Right lung (tissue), 5 donors: ENCODE data around the gene UTS2B. TPM values are rescaled to one million over a fixed set of nuclear protein-coding genes. Genes with fewer than 3 reads are reported as not detected.
"Not testable (repeated sequence)": the region's sequence is repeated elsewhere in the genome, so short reads cannot be mapped to it uniquely, and the experiment has no call there.

Experiments
- DNase-seq, 2 donors: peaks; one replicate each; pipeline ENCODE4 v3.0.0-alpha.2; 2013
- polyA plus RNA-seq, 5 donors: library from polyadenylated mRNA; unstranded; fragments of 120-200 nt; gene quantifications; one replicate each; pipeline versions ENCODE4 v1.2.1 to v1.2.3, GENCODE V29; 2013; ENCODE audit warnings: inconsistent platforms in 1 of 5, low replicate concordance in 1 of 5; ENCODE audit not compliant: insufficient read length in 5 of 5, insufficient read depth in 1 of 5

The UTS2B gene
- polyA plus RNA-seq, 5 donors, result 0.34 to 1.7 (median 1.0) TPM

DNA sequence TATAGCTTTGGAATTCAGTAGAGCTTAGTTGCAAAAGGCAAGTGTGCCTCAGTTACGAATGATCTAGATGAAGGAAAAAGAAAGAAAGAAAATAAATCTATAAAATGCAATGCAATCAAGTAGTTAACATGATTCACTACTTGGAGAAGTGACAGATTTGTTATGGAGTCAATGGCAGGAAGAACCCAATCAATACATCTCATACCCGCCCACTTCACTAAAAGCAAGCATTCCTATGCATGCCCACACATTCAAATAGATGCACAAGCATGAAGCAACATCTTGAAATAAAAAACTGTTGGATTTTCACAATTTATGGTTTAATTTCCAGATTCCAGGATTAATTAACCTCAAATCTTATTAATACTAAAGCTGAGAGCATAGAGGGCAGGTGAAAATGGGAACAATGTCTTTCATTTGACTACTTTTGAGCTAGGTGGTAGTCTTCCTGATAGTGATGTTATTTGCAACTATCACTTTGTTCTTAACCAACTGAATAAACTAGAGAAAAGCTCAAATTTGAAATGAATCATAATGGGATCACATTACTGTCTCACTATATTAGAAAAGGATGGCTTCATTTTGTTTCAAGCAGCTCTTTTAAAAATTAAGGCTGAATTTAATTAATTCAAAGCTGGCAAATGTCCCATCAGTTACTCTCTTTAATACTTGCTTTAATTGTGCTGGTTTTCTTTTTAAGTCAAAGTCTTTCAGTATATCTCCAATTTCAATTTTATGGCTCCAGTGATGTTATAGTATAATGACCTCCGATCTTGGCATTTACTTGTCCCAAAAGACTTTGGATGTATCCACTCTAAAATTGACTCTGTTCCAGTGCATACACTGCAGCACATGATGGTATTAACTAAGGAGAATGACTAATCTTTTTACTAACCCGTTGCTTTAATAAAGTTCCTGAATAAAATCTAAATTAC is 47.8 kb downstream of the UTS2B start:
- DNase-seq, result no peak

- DNase-seq, result no peak
Measured at GRCh38 chr3:191280882-191281281, 49.4 kb downstream of the UTS2B start.

DNA sequence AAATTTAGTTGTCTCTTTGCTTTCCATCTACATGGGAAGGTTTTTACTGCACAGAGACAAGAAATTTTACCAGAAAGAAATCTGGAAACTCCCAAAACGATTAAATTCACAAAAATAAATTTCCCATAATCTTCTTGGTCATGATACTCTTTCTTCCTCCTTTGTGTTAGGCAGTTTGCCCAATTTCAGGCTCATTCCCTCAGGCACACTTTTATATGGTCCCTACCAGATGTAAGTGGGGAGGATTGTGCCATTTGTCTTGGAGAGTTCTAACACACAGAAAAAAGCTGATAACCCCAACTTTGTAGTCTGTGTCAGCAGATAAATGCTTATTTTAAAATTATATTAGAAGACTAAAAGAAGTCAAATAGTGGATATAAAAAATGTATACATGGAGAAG is 50.2 kb downstream of the UTS2B start:
- DNase-seq, result no peak

GRCh38 chr3:191275751-191276150 is 54.6 kb downstream of the UTS2B start:
- no peak for DNase-seq

DNA sequence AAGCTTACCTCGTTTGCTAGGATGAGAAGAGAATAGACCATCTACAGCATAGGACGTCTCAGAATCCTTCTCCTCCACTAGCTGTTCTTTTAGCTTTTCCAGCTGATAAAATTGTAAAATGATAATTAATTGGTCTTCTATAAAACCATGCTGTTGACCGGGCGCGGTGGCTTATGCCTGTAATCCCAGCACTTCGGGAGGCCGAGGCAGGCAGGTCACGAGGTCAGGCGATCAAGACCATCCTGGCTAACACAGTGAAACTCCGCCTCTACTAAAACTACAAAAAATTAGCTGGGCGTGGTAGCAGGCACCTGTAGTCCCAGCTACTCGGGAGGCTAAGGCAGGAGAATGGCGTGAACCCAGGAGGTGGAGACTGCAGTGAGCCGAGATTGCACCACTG is 55.1 kb downstream of the UTS2B start:
- DNase-seq, result not testable (repeated sequence)

- DNase-seq, result no peak
Measured at GRCh38 chr3:191269289-191270085, 60.8 kb downstream of the UTS2B start.

DNA sequence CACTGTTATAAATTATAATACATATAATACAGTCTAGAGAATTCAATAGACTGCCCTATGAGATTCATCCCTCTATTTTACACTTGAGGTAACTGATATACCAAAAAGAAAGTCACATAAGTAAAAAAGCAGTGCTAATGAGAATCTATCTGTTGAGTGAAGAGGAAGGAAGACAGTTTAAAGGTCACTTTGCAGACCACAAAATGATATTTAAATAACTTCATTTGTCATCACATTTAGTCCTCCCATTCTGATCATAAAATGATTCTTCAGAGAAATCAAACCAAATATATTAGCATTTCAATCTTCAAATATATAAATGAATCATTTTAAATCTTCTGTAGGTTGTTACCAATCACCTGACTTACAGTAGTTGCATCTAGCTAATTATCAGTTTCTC is 61.6 kb downstream of the UTS2B start:
- DNase-seq, result no peak

DNA sequence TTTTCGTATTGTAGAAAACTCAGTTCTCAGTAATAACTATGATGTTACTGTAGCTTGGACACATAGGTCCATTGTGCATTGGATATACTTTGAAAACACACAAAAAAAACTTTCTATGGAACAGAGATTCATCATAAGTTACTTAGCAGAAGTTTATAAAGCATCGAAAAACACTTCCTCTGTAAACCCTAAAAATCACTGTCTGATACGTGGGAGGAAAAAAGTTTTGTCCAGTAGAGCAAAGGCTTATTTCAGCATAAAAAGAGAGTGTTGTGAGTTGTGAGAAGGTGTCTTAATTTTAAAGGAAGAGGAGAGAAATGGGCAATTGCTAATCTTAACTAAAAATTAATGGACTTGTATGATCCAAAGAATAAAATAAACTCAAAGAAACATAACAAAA is 66.5 kb downstream of the UTS2B start:
- DNase-seq, result no peak

DNA sequence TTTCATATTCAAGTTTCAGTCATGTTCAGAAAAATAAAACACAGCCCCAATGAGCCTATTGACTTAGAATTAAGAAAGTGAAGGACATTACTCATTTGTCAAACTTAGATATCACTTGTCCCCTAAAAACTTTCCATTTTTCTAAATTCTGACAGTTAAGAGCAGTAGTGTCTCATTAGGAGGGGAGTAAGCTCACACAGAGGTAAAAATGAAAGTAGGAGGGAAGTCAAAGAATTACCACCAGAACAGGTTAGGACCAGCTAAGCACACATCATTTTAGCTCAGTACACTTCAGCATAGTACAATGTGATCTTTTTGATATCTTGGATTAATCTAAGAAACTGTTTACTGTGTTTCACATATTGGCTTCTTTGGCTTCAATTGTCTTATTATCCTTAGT is 67.0 kb downstream of the UTS2B start:
- DNase-seq, result no peak

- DNase-seq, result no peak
Measured at GRCh38 chr3:191262650-191263049, 67.7 kb downstream of the UTS2B start.

GRCh38 chr3:191261304-191261638 is 69.1 kb downstream of the UTS2B start:
- no peak for DNase-seq

- DNase-seq, result no peak
Measured at GRCh38 chr3:191260431-191261303, 69.7 kb downstream of the UTS2B start.

- DNase-seq, result no peak
Measured at GRCh38 chr3:191259486-191259885, 70.8 kb downstream of the UTS2B start.

DNA sequence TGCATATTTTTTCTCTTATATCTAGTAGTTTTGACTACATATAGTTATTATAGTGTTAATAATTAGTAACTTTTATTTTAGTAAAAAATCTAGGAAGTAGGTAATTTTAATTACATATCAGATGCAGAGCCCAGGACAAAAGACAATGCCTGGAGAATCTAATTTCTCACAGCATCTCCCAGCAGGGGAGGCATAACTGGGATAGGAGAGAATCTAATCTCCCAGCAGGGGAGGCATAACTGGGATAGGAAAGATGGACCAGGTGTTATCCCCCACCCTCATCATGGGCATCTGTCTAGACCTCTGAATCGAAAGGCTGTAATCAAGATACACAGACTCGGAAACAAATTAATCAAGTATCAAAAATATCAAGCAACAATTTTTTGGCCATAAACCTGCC is 73.0 kb downstream of the UTS2B start:
- no peak for DNase-seq

GRCh38 chr3:191256405-191256804 is 73.9 kb downstream of the UTS2B start:
- no peak for DNase-seq

DNA sequence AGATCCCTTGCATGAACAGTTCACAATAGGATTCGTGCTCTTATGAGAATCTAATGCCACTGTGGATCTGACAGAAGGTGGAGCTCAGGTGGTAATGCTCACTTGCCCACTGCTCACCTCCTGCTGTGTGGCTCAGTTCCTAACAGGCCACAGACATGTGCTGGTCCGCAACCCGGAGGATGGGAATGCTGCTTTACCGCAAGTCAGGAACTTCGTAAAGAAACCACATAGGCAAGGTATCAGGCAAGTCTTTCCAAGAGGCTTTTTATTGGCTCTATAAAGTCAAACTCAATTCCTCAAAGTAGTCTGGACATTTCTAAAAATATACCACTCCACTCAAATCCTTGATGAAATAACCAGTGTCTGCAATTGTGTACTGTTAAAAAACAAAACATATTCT is 75.2 kb downstream of the UTS2B start:
- DNase-seq, result no peak

- DNase-seq, result no peak
Measured at GRCh38 chr3:191254098-191254873, 76.0 kb downstream of the UTS2B start.

DNA sequence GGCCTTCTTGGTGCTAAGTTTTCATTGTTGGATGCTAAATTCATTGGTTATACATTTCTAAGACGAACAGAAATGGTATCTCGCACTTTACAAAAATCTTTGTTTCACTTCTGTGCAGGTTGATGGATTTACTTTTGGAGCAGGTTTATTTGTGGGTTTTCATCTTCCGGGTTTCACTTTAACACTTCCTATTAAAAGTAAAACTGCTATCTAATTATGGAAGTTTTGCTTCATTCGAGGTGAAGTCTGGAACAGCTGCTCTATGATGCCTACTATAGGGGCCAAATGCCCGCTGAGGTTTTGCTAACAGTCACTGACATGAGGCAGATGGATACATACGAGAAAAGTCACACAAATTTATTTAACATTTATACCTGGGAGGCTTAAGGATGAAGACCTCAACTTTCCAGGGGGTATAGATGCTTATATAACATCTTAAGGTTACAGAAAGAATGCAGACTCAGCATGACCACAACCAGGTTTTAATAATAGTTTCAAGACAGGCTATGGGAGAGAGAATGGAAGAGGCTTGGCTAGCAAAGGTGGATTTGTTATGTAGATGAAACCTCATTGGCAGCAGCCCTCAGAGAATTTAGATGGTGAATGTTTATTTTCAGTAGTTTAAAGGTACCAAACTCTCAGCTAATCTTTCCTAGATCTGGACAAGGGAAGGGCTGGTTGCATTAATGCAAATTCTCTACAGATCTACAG is 77.1 kb downstream of the UTS2B start:
- DNase-seq, result no peak

GRCh38 chr3:191246630-191247029 is 83.7 kb downstream of the UTS2B start:
- no peak for DNase-seq

GRCh38 chr3:191246034-191246433 is 84.3 kb downstream of the UTS2B start:
- not testable (repeated sequence) for DNase-seq
